Fibroblast of lung (primary cell): ENCODE data around the gene IQCB1. TPM values are rescaled to one million over a fixed set of nuclear protein-coding genes. Genes with fewer than 3 reads are reported as not detected.
"Not testable (repeated sequence)": the region's sequence is repeated elsewhere in the genome, so short reads cannot be mapped to it uniquely, and the experiment has no call there.

Source experiments
- DNase-seq, 2 donors: peaks; one replicate each; pipeline versions ENCODE4 v3.0.0 to v3.0.0-alpha.2; 2010; ENCODE audit warnings: low read depth in 2 of 2
- H2AFZ ChIP-seq: 2 replicates; pipeline ENCODE4 v1.5.1; 2012; ENCODE audit warnings: low read length, control low read depth, inconsistent platforms
- H3K27ac ChIP-seq: 2 replicates; pipeline ENCODE4 v1.5.1; 2011; ENCODE audit warnings: low read length, control low read depth; ENCODE audit not compliant: insufficient read depth
- H3K27me3 ChIP-seq: 2 replicates; pipeline ENCODE4 v1.5.1; 2011; ENCODE audit warnings: mild to moderate bottlenecking, low read length; ENCODE audit not compliant: control insufficient read depth, insufficient read depth
- H3K36me3 ChIP-seq: 2 replicates; pipeline ENCODE4 v1.5.1; 2011; ENCODE audit warnings: low read length; ENCODE audit not compliant: control insufficient read depth, insufficient read depth
- H3K4me1 ChIP-seq: 2 replicates; pipeline ENCODE4 v1.5.1; 2011; ENCODE audit warnings: low read length; ENCODE audit not compliant: control insufficient read depth, insufficient read depth; ENCODE audit errors: extremely low read depth
- H3K4me2 ChIP-seq: 2 replicates; pipeline ENCODE4 v1.5.1; 2011; ENCODE audit warnings: low read length, control low read depth; ENCODE audit not compliant: insufficient read depth; ENCODE audit errors: extremely low read depth
- H3K4me3 ChIP-seq, 4 experiments: fragments of 200-600 bp in 1 of 4; sonication (generic) in 1 of 4; replicated peaks in 1 of 4; 2 replicates each; pipeline ENCODE4 v1.5.1; 2011 to 2016; ENCODE audit warnings: low read length in 4 of 4, low read depth in 3 of 4, mild to moderate bottlenecking in 3 of 4, control low read depth in 2 of 4, inconsistent platforms in 1 of 4, mixed read lengths in 1 of 4; ENCODE audit not compliant: insufficient read depth in 1 of 4; ENCODE audit errors: control extremely low read depth in 1 of 4
- H3K79me2 ChIP-seq: 2 replicates; pipeline ENCODE4 v1.5.1; 2012; ENCODE audit warnings: mild to moderate bottlenecking, low read length, inconsistent platforms; ENCODE audit not compliant: control insufficient read depth, insufficient read depth
- H3K9ac ChIP-seq: 2 replicates; pipeline ENCODE4 v1.5.1; 2011; ENCODE audit warnings: mild to moderate bottlenecking, low read length, control low read depth; ENCODE audit not compliant: insufficient read depth
- H3K9me3 ChIP-seq: 2 replicates; pipeline ENCODE4 v1.5.1; 2012; ENCODE audit warnings: low read depth, low read length; ENCODE audit not compliant: control insufficient read depth, insufficient read depth
- H4K20me1 ChIP-seq: 2 replicates; pipeline ENCODE4 v1.5.1; 2011; ENCODE audit warnings: low read length; ENCODE audit not compliant: control insufficient read depth, insufficient read depth; ENCODE audit errors: extremely low read depth
- CTCF ChIP-seq, 2 donors: IDR thresholded peaks in 1 of 2; conservative IDR thresholded peaks in 1 of 2; 1 replicate in 1 of 2; 2 replicates in 1 of 2; pipeline ENCODE4 v1.5.1; 2011 to 2012; ENCODE audit warnings: low read length in 2 of 2, control low read depth in 1 of 2, inconsistent platforms in 1 of 2, low read depth in 1 of 2, mild to moderate bottlenecking in 1 of 2
- EZH2 ChIP-seq: IDR thresholded peaks from 2 replicates; pipeline ENCODE4 v1.5.1; 2012; ENCODE audit warnings: low read length, control low read depth, mild to moderate bottlenecking; ENCODE audit errors: missing control alignments
- polyA plus RNA-seq, 2 donors: library from polyadenylated mRNA; depleted of rRNA in 1 of 2; stranded (reverse) in 1 of 2; unstranded in 1 of 2; fragments of >200 nt; gene quantifications; 2 replicates each; pipeline ENCODE4 v1.2.1, GENCODE V29; 2011 to 2012; ENCODE audit warnings: missing spikeins in 1 of 2
- total RNA-seq: library from RNA; depleted of rRNA; stranded (reverse); fragments of >200 nt; gene quantifications from 2 replicates; pipeline ENCODE4 v1.2.1, GENCODE V29; 2014

The IQCB1 gene
- total and polyA plus RNA-seq, 2 donors (not counting 1 experiment from before 2014, with no cell fraction given), result 9.2 to 19.3 TPM

- no peak overlapping the region for H3K4me3 ChIP-seq
- H3K79me2 ChIP-seq, result no peaks in the 10 kb centered on the region
- H3K4me2 ChIP-seq, result no peak overlapping the region
- no peaks in the 10 kb centered on the region for H3K9me3 ChIP-seq
- no peak for DNase-seq
- no peaks in the 10 kb centered on the region for H3K4me1 ChIP-seq
- H3K27me3 ChIP-seq, result no peaks in the 10 kb centered on the region
- no peaks in the 10 kb centered on the region for H3K36me3 ChIP-seq
- no peak overlapping the region for H3K9ac ChIP-seq
- H2AFZ ChIP-seq, result no peak overlapping the region
- no peaks in the 10 kb centered on the region for H4K20me1 ChIP-seq
- TF ChIP-seq CTCF (conservative IDR thresholded peaks at IDR 0.05 in 1 of 2, IDR thresholded peaks at IDR 0.05 in 1 of 2; ENCODE audit: low read depth in 1 of 2, low read length in 2 of 2), result no peak
- TF ChIP-seq EZH2, result no peak
- H3K27ac ChIP-seq, result no peak overlapping the region
These were observed 41.8 kb downstream of the IQCB1 start for GRCh38 chr3:121793078-121793477.

GRCh38 chr3:121786485-121786884 is 48.4 kb downstream of the IQCB1 start:
- no peaks in the 10 kb centered on the region for H3K79me2 ChIP-seq
- no peak overlapping the region for H2AFZ ChIP-seq
- H3K4me1 ChIP-seq, result peaks cover 2% of the 10 kb centered on the region
- no peak overlapping the region for H3K4me2 ChIP-seq
- H4K20me1 ChIP-seq, result no peaks in the 10 kb centered on the region
- no peak overlapping the region for H3K4me3 ChIP-seq
- peak; percentile 69 for DNase-seq
- H3K9ac ChIP-seq, result no peak overlapping the region
- no peak for TF ChIP-seq CTCF (conservative IDR thresholded peaks at IDR 0.05 in 1 of 2, IDR thresholded peaks at IDR 0.05 in 1 of 2; ENCODE audit: low read depth in 1 of 2, low read length in 2 of 2)
- TF ChIP-seq EZH2, result no peak
- H3K36me3 ChIP-seq, result no peaks in the 10 kb centered on the region
- H3K27me3 ChIP-seq, result no peaks in the 10 kb centered on the region
- H3K27ac ChIP-seq, result peak overlapping the region; percentile 36
- H3K9me3 ChIP-seq, result no peaks in the 10 kb centered on the region

GRCh38 chr3:121782784-121783183 is 52.1 kb downstream of the IQCB1 start:
- not testable (repeated sequence) for H2AFZ ChIP-seq, H3K27ac ChIP-seq, H3K4me3 ChIP-seq, H3K36me3 ChIP-seq, H3K9me3 ChIP-seq, H3K27me3 ChIP-seq, H3K4me2 ChIP-seq, H4K20me1 ChIP-seq, H3K9ac ChIP-seq, H3K79me2 ChIP-seq, H3K4me1 ChIP-seq
- DNase-seq, result peak in 1 of 2 donors; percentile 46

- no peaks in the 10 kb centered on the region for H3K4me1 ChIP-seq
These were observed 53.2 kb downstream of the IQCB1 start for GRCh38 chr3:121781611-121782010.

More at GRCh38 chr3:121781611-121782010, 53.2 kb downstream of the IQCB1 start:
- Histone ChIP-seq H3K79me2 (no peaks in the 10 kb centered on the region), H2AFZ (no peak overlapping the region), H4K20me1 (no peaks in the 10 kb centered on the region), H3K27ac (no peak overlapping the region), H3K4me2 (no peak overlapping the region), H3K4me3 (no peak overlapping the region), H3K27me3 (no peaks in the 10 kb centered on the region), H3K9me3 (no peaks in the 10 kb centered on the region), H3K36me3 (no peaks in the 10 kb centered on the region), H3K9ac (no peak overlapping the region)
- no peak for DNase-seq
- no peak for TF ChIP-seq EZH2
- no peak for TF ChIP-seq CTCF (conservative IDR thresholded peaks at IDR 0.05 in 1 of 2, IDR thresholded peaks at IDR 0.05 in 1 of 2; ENCODE audit: low read depth in 1 of 2, low read length in 2 of 2)
